Mammary epithelial cell (primary cell): ENCODE measurements around the gene IFTAP.
"Not testable (repeated sequence)": the region's sequence is repeated elsewhere in the genome, so short reads cannot be mapped to it uniquely, and the experiment has no call there.

Experiments
- EZH2 ChIP-seq: IDR thresholded peaks from 2 replicates; pipeline ENCODE4 v1.6.1; 2012; ENCODE audit warnings: low read length, inconsistent platforms, borderline replicate concordance
- TF ChIP-seq, protein P1 (sequence below), 2 donors: IDR thresholded peaks in 1 of 2; conservative IDR thresholded peaks in 1 of 2; 2 replicates each; pipeline ENCODE4 v1.5.1; 2011 to 2012; ENCODE audit warnings: inconsistent platforms in 2 of 2, low read length in 2 of 2, mild to moderate bottlenecking in 2 of 2, control low read depth in 1 of 2, low read depth in 1 of 2; ENCODE audit not compliant: insufficient read depth in 1 of 2; ENCODE audit errors: extremely low read depth in 1 of 2

DNA sequence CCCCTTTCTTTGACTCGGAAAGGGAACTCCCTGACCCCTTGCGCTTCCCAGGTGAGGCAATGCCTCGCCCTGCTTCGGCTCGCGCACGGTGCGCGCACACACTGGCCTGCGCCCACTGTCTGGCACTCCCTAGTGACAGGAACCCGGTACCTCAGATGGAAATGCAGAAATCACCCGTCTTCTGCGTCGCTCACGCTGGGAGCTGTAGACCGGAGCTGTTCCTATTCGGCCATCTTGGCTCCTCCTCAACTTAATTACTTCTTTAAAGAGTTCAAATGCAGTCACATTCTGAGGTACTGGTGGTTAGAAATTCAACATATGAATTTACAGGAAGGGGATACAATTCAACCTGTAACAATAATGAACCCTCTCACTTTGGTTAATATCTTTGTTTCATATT, 36.9 kb upstream of the IFTAP start:
- TF ChIP-seq, protein P1, sequence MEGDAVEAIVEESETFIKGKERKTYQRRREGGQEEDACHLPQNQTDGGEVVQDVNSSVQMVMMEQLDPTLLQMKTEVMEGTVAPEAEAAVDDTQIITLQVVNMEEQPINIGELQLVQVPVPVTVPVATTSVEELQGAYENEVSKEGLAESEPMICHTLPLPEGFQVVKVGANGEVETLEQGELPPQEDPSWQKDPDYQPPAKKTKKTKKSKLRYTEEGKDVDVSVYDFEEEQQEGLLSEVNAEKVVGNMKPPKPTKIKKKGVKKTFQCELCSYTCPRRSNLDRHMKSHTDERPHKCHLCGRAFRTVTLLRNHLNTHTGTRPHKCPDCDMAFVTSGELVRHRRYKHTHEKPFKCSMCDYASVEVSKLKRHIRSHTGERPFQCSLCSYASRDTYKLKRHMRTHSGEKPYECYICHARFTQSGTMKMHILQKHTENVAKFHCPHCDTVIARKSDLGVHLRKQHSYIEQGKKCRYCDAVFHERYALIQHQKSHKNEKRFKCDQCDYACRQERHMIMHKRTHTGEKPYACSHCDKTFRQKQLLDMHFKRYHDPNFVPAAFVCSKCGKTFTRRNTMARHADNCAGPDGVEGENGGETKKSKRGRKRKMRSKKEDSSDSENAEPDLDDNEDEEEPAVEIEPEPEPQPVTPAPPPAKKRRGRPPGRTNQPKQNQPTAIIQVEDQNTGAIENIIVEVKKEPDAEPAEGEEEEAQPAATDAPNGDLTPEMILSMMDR (conservative IDR thresholded peaks at IDR 0.05 in 1 of 2, IDR thresholded peaks at IDR 0.05 in 1 of 2; ENCODE audit: extremely low read depth in 1 of 2, insufficient read depth in 1 of 2, low read depth in 1 of 2, low read length in 2 of 2) = not testable (repeated sequence)
- not testable (repeated sequence) for TF ChIP-seq EZH2
